Upper lobe of left lung (tissue), 4 donors: ENCODE measurements around the gene ITIH2.

ENCODE experiments used
- CTCF ChIP-seq, 6 experiments: fragments of 450-650 bp in 4 of 6; fragments of 200-600 bp in 2 of 6; sonication (generic) in 2 of 6; IDR thresholded peaks; one replicate each; pipeline ENCODE4 v1.5.1; 2016 to 2019; ENCODE audit warnings: antibody characterized with exemption in 6 of 6
- POLR2A ChIP-seq, 4 donors: fragments of 450-650 bp; IDR thresholded peaks; one replicate each; pipeline ENCODE4 v1.5.1; 2016 to 2017; ENCODE audit warnings: antibody characterized with exemption in 4 of 4, mild to moderate bottlenecking in 2 of 4

- TF ChIP-seq CTCF (IDR thresholded peaks at IDR 0.05) (no peak), POLR2A (IDR thresholded peaks at IDR 0.05) (no peak)
Measured at GRCh38 chr10:7667262-7668141, 35.6 kb upstream of the ITIH2 start.
